ENCODE results near the gene HERPUD2.

- TF ChIP-seq, protein P1, sequence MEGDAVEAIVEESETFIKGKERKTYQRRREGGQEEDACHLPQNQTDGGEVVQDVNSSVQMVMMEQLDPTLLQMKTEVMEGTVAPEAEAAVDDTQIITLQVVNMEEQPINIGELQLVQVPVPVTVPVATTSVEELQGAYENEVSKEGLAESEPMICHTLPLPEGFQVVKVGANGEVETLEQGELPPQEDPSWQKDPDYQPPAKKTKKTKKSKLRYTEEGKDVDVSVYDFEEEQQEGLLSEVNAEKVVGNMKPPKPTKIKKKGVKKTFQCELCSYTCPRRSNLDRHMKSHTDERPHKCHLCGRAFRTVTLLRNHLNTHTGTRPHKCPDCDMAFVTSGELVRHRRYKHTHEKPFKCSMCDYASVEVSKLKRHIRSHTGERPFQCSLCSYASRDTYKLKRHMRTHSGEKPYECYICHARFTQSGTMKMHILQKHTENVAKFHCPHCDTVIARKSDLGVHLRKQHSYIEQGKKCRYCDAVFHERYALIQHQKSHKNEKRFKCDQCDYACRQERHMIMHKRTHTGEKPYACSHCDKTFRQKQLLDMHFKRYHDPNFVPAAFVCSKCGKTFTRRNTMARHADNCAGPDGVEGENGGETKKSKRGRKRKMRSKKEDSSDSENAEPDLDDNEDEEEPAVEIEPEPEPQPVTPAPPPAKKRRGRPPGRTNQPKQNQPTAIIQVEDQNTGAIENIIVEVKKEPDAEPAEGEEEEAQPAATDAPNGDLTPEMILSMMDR (IDR thresholded peaks at IDR 0.05; ENCODE audit: insufficient read depth, low read length, poor library complexity, severe bottlenecking), result no peak
- no peak for TF ChIP-seq EZH2phosphoT487 (conservative IDR thresholded peaks at IDR 0.05; ENCODE audit: low read length)
Measured at GRCh38 chr7:35695473-35695850, 527 bp upstream of the HERPUD2 start.
